Measurements from ENCODE around the gene TPI1.

Gene TPI1

DNA sequence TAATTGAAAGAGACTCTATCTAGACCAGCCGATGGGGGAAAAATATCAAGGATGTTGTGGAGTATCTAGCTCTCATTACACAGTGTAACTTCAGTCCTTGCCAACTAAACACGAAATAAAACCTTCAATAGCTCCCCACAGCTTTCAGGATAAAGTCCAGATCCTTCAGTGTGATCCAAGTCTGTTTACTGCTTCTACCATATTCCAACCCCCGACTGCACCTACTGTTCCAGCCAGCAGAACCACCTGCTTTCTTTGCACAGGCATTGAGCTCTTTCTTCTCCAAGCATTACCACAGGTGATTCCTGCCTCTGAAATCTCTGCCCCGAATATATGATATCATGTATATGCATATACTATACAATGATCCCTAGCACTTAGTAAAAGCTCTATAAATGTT is 35.1 kb downstream of the TPI1 start:
- Histone ChIP-seq H3K9me2 (replicated peaks; ENCODE audit: control insufficient read depth, low read length) (no peaks in the 10 kb centered on the region), H3K4me3 (ENCODE audit: low read length) (no peak overlapping the region), H3K36me3 (ENCODE audit: control insufficient read depth, low read length) (no peaks in the 10 kb centered on the region), H3K79me2 (ENCODE audit: control insufficient read depth, low read length) (no peaks in the 10 kb centered on the region), H3F3A (ENCODE audit: control insufficient read depth, insufficient read depth) (no peaks in the 10 kb centered on the region), H3K4me1 (ENCODE audit: control insufficient read depth, low read length) (peaks cover 19% of the 10 kb centered on the region), H3K9me3 (ENCODE audit: control insufficient read depth, insufficient read depth, low read length) (no peaks in the 10 kb centered on the region), H3K27me3 (ENCODE audit: control insufficient read depth, low read length) (no peaks in the 10 kb centered on the region), H3K27ac (ENCODE audit: low read depth, low read length) (no peak overlapping the region), H4K20me1 (ENCODE audit: control insufficient read depth, insufficient read depth, low read depth, low read length) (no peaks in the 10 kb centered on the region), H3K4me2 (ENCODE audit: low read length) (no peak overlapping the region)
- TF ChIP-seq, protein P1, sequence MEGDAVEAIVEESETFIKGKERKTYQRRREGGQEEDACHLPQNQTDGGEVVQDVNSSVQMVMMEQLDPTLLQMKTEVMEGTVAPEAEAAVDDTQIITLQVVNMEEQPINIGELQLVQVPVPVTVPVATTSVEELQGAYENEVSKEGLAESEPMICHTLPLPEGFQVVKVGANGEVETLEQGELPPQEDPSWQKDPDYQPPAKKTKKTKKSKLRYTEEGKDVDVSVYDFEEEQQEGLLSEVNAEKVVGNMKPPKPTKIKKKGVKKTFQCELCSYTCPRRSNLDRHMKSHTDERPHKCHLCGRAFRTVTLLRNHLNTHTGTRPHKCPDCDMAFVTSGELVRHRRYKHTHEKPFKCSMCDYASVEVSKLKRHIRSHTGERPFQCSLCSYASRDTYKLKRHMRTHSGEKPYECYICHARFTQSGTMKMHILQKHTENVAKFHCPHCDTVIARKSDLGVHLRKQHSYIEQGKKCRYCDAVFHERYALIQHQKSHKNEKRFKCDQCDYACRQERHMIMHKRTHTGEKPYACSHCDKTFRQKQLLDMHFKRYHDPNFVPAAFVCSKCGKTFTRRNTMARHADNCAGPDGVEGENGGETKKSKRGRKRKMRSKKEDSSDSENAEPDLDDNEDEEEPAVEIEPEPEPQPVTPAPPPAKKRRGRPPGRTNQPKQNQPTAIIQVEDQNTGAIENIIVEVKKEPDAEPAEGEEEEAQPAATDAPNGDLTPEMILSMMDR (IDR thresholded peaks at IDR 0.05; ENCODE audit: low read depth, low read length, poor library complexity, severe bottlenecking), result no peak
- no peak for TF ChIP-seq EZH2phosphoT487 (IDR thresholded peaks at IDR 0.05; ENCODE audit: borderline replicate concordance, low read length)

- Histone ChIP-seq H3K9me3 (ENCODE audit: control insufficient read depth, insufficient read depth, low read length) (no peaks in the 10 kb centered on the region), H3K4me1 (ENCODE audit: control insufficient read depth, low read length) (peaks cover 19% of the 10 kb centered on the region), H3K27ac (ENCODE audit: low read depth, low read length) (no peak overlapping the region), H3K79me2 (ENCODE audit: control insufficient read depth, low read length) (no peaks in the 10 kb centered on the region), H3K36me3 (ENCODE audit: control insufficient read depth, low read length) (no peaks in the 10 kb centered on the region), H3K4me3 (ENCODE audit: low read length) (peak overlapping the region; percentile 82; the same call in 1 of the 2 replicates), H3K4me2 (ENCODE audit: low read length) (peak overlapping the region; percentile 88; the same call in 1 of the 2 replicates), H3K9me2 (replicated peaks; ENCODE audit: control insufficient read depth, low read length) (no peaks in the 10 kb centered on the region), H4K20me1 (ENCODE audit: control insufficient read depth, insufficient read depth, low read depth, low read length) (no peaks in the 10 kb centered on the region), H3F3A (ENCODE audit: control insufficient read depth, insufficient read depth) (no peaks in the 10 kb centered on the region), H3K27me3 (ENCODE audit: control insufficient read depth, low read length) (no peaks in the 10 kb centered on the region)
- TF ChIP-seq EZH2phosphoT487 (IDR thresholded peaks at IDR 0.05; ENCODE audit: borderline replicate concordance, low read length), result no peak
Measured at GRCh38 chr12:6903722-6904121, 36.4 kb downstream of the TPI1 start.

GRCh38 chr12:6904280-6905276 is 37.2 kb downstream of the TPI1 start, which contains the start of gene LRRC23:
Gene LRRC23 (plus strand): TSS chr12:6904822. CDS start chr12:6905634, 812 bp downstream.
- Histone ChIP-seq H3K27me3 (ENCODE audit: control insufficient read depth, low read length) (no peaks in the 10 kb centered on the region), H3K4me3 (ENCODE audit: low read length) (peak within 1 kb of the TSS; percentile 82), H3K4me1 (ENCODE audit: control insufficient read depth, low read length) (peaks cover 19% of the 10 kb centered on the region), H3K79me2 (ENCODE audit: control insufficient read depth, low read length) (no peaks in the 10 kb centered on the region), H3K4me2 (ENCODE audit: low read length) (peak within 1 kb of the TSS; percentile 88), H3K36me3 (ENCODE audit: control insufficient read depth, low read length) (no peaks in the 10 kb centered on the region), H3K27ac (ENCODE audit: low read depth, low read length) (no peak within 1 kb of the TSS), H4K20me1 (ENCODE audit: control insufficient read depth, insufficient read depth, low read depth, low read length) (no peaks in the 10 kb centered on the region), H3K9me2 (replicated peaks; ENCODE audit: control insufficient read depth, low read length) (no peaks in the 10 kb centered on the region), H3K9me3 (ENCODE audit: control insufficient read depth, insufficient read depth, low read length) (no peaks in the 10 kb centered on the region), H3F3A (ENCODE audit: control insufficient read depth, insufficient read depth) (no peaks in the 10 kb centered on the region)
- TF ChIP-seq EZH2phosphoT487 (IDR thresholded peaks at IDR 0.05; ENCODE audit: borderline replicate concordance, low read length), result no peak
- TF ChIP-seq, protein P1 (IDR thresholded peaks at IDR 0.05; ENCODE audit: low read depth, low read length, poor library complexity, severe bottlenecking), result no peak

Measured in DOHH2 (cell line).